ENCODE results near the gene SF3B4. TPM values are rescaled to one million over a fixed set of nuclear protein-coding genes. Genes with fewer than 3 reads are reported as not detected.
A peak's percentile ranks its signal among the peaks of the same experiment; 100 is the strongest.

Gene SF3B4
- total RNA-seq, 1 donor from 2014 or later: 72.8 TPM

DNA sequence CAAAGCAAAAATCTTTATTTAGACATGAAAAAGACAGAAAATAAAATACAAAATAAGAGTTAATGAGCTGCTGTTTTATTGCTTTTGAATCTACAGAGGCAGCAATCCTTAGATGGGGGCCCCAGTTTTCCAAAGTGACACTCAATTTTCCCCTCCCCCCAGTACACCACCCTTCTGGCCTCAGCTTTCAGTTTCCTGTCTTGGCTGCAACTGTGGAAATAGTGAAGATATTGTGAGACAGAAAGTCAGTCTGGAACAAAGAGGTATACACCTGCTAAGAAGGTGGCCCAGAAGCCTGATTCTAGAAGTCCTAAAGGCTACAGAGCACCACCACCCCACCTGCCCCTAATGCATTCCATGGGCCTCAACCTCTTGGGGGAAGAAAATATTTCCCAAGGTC lies 10.2 kb upstream of the SF3B4 start:
- Mint-ChIP-seq H3K4me1 (ENCODE audit: low read depth) (peaks cover 32% of the 10 kb centered on the region), H3K27ac (peak overlapping the region; percentile 80), H3K4me3 (ENCODE audit: low read depth) (peak overlapping the region; percentile 74), H3K9me3 (ENCODE audit: low read depth) (no peaks in the 10 kb centered on the region), H3K27me3 (peaks cover 11% of the 10 kb centered on the region), H3K36me3 (ENCODE audit: insufficient read depth) (no peaks in the 10 kb centered on the region)
- TF ChIP-seq, protein P1, sequence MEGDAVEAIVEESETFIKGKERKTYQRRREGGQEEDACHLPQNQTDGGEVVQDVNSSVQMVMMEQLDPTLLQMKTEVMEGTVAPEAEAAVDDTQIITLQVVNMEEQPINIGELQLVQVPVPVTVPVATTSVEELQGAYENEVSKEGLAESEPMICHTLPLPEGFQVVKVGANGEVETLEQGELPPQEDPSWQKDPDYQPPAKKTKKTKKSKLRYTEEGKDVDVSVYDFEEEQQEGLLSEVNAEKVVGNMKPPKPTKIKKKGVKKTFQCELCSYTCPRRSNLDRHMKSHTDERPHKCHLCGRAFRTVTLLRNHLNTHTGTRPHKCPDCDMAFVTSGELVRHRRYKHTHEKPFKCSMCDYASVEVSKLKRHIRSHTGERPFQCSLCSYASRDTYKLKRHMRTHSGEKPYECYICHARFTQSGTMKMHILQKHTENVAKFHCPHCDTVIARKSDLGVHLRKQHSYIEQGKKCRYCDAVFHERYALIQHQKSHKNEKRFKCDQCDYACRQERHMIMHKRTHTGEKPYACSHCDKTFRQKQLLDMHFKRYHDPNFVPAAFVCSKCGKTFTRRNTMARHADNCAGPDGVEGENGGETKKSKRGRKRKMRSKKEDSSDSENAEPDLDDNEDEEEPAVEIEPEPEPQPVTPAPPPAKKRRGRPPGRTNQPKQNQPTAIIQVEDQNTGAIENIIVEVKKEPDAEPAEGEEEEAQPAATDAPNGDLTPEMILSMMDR (IDR thresholded peaks at IDR 0.05; ENCODE audit: unreplicated experiment): no peak
- no peak for DNase-seq (ENCODE audit: low spot score, unreplicated experiment)

DNA sequence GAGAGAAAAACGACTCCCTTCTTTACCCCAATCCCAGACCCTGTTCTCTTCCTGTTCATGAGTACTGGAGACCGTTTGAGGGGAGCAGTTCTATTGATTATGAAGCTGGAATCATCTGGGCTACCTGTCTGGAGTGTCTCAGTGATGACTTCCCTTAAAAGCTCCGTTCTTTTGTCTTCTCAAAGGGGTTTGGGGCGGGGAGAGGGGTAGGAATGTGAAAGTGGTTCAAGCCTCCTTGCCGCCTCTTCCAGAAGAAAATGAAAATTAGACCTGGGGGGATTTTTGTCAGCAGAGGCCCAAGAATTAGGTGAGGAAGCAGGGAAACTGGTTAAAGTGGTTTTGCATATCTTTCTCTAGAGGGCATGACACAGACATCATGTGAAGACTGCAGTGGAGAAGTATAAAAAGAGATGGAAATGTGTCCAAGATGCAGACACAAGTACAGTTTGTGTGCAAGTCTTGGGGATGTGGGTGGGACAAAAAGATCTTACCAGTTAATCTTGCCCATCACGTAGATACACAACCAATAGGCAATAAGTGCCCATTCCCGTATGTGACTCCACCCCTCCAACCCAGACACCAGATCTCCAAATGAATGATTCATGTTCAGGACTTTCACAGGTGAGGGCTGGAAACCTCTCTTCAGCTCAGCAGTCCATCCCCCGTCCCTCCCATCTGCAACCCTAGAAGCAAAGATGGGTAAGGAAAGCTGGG lies 9.5 kb upstream of the SF3B4 start:
- H3K4me3 Mint-ChIP-seq (ENCODE audit: low read depth): peak overlapping the region; percentile 74
- H3K27ac Mint-ChIP-seq: peak overlapping the region; percentile 80
- TF ChIP-seq, protein P1 (IDR thresholded peaks at IDR 0.05; ENCODE audit: unreplicated experiment): no peak
- peaks cover 11% of the 10 kb centered on the region for H3K27me3 Mint-ChIP-seq
- H3K4me1 Mint-ChIP-seq (ENCODE audit: low read depth): peaks cover 32% of the 10 kb centered on the region
- no peak for DNase-seq (ENCODE audit: low spot score, unreplicated experiment)
- no peaks in the 10 kb centered on the region for H3K9me3 Mint-ChIP-seq (ENCODE audit: low read depth)
- no peaks in the 10 kb centered on the region for H3K36me3 Mint-ChIP-seq (ENCODE audit: insufficient read depth)

DNA sequence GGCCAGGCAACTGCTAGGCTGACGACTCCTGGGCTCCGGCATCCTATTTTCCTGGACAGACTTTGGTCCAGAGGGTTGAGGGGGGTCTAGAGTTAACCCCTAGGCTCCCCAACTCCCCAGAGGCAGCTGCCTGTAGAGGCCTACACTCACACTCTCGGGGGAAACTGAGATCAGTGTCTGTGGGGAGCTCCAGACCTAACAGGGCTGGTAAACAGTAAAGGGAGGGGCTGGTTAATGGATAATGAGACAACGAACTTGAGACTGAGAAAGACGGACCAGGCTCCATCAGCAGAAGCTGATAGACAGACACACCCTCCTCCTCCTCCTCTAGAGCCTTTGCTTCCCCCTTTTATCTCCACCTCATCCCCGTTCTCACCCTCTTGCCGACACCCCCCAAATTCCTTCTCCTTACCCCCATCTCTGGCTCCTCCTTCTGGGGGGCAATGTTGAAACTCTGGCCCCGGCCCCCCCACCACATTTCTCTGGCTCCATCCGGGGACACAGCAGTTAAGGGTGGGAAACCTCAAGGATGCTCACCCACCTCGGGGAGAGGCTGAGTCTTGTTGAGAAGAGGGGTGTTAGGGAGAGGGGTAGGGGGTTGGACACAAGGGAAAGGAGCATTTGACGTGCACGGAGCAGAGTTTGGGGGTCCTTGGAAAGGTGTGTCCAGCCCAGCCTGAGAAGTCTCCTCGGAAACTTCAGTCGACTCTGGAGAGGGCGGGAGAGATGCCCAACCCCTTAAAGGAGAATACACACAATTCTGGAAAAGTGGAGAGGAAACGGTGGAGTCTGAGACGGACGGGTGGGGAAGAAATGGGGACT lies 8.8 kb upstream of the SF3B4 start, which contains the start of gene MTMR11:
TSS of gene MTMR11 (minus strand) at position 710 of the 822 bp plus-strand sequence. CDS start at position 478, 232 bp downstream.
- no peaks in the 10 kb centered on the region for H3K9me3 Mint-ChIP-seq (ENCODE audit: low read depth)
- peak within 1 kb of the TSS; percentile 74 for H3K4me3 Mint-ChIP-seq (ENCODE audit: low read depth)
- peaks cover 14% of the 10 kb centered on the region for H3K27me3 Mint-ChIP-seq
- peak within 1 kb of the TSS; percentile 80 for H3K27ac Mint-ChIP-seq
- no peaks in the 10 kb centered on the region for H3K36me3 Mint-ChIP-seq (ENCODE audit: insufficient read depth)
- TF ChIP-seq, protein P1 (IDR thresholded peaks at IDR 0.05; ENCODE audit: unreplicated experiment): no peak
- no peak for DNase-seq (ENCODE audit: low spot score, unreplicated experiment)
- peaks cover 32% of the 10 kb centered on the region for H3K4me1 Mint-ChIP-seq (ENCODE audit: low read depth)

DNA sequence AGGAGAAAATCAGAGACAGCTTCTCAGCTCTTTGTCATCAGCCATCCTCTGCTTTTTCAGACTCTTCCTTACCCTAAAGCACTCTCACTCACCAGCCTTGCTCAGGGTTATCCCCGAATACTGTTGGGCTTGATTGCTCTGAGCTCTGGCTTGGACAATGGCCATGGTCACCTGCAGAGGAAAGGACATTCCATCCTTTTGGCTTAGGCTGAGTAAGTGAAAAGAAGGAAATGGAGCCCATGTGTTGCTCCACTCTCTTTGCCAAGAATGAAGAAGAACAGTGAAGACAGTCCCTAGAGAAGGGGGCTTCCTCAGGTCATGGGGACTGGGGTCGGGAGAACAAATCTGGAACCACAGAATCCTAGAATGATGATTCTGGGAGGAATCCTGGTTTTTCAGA lies 6.8 kb upstream of the SF3B4 start:
- Mint-ChIP-seq H3K9me3 (ENCODE audit: low read depth) (no peaks in the 10 kb centered on the region), H3K4me1 (ENCODE audit: low read depth) (peaks cover 29% of the 10 kb centered on the region), H3K36me3 (ENCODE audit: insufficient read depth) (no peaks in the 10 kb centered on the region), H3K4me3 (ENCODE audit: low read depth) (no peak overlapping the region), H3K27ac (no peak overlapping the region), H3K27me3 (peaks cover 16% of the 10 kb centered on the region)
- TF ChIP-seq, protein P1 (IDR thresholded peaks at IDR 0.05; ENCODE audit: unreplicated experiment): no peak
- DNase-seq (ENCODE audit: low spot score, unreplicated experiment): no peak

GRCh38 chr1:149933208-149933607 lies 5.6 kb upstream of the SF3B4 start:
- no peaks in the 10 kb centered on the region for H3K36me3 Mint-ChIP-seq (ENCODE audit: insufficient read depth)
- DNase-seq (ENCODE audit: low spot score, unreplicated experiment): no peak
- H3K27me3 Mint-ChIP-seq: peaks cover 16% of the 10 kb centered on the region
- H3K9me3 Mint-ChIP-seq (ENCODE audit: low read depth): no peaks in the 10 kb centered on the region
- no peak overlapping the region for H3K4me3 Mint-ChIP-seq (ENCODE audit: low read depth)
- H3K4me1 Mint-ChIP-seq (ENCODE audit: low read depth): peaks cover 29% of the 10 kb centered on the region
- TF ChIP-seq, protein P1 (IDR thresholded peaks at IDR 0.05; ENCODE audit: unreplicated experiment): no peak
- no peak overlapping the region for H3K27ac Mint-ChIP-seq
